ENCODE data around the gene ADNP2.

Gene ADNP2

DNA sequence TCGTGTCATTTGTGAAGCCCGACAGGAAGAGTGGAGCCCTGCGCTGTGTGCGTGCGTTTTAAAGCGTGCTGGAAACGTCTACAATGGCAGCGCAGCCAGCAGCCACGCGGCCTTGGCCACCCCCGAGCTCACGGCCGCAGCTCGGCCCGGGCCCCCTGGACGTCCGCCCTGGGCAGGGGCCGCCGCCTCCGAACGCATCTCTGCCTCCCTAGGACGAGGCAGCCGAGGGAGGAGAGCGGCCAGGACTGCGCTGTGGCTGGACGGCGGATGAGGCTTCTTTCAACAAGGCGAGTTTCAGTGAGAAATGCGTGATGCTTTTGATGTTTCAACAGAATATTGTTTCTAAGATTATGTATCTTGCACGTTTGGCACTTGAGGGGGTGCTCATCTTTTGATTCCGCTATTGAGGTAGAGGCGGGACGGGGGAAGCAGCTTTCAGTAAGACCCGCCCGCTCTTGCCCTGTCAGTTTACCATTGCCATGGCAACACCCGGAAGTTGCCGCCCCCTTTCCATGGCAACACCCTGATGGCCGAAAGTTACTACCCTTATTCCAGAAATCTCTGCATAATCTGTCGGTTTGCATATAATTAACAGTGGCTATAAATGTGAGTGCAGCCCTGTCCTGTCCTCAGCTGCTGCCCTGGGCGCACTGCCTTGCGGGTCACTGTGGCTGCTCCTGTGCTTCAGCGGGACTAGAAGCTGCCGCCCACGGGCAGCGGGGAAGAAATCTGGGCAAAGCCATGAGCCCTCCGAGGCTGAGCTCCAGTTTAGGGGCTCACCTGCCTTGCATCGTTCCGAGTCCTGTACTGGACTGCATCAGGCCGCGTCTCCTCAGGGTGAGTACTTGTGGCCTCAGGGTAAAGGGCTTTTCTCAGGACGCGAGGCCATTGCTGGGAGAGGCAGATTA lies 38.6 kb downstream of the ADNP2 start:
- DNase-seq: peak; percentile 68

DNA sequence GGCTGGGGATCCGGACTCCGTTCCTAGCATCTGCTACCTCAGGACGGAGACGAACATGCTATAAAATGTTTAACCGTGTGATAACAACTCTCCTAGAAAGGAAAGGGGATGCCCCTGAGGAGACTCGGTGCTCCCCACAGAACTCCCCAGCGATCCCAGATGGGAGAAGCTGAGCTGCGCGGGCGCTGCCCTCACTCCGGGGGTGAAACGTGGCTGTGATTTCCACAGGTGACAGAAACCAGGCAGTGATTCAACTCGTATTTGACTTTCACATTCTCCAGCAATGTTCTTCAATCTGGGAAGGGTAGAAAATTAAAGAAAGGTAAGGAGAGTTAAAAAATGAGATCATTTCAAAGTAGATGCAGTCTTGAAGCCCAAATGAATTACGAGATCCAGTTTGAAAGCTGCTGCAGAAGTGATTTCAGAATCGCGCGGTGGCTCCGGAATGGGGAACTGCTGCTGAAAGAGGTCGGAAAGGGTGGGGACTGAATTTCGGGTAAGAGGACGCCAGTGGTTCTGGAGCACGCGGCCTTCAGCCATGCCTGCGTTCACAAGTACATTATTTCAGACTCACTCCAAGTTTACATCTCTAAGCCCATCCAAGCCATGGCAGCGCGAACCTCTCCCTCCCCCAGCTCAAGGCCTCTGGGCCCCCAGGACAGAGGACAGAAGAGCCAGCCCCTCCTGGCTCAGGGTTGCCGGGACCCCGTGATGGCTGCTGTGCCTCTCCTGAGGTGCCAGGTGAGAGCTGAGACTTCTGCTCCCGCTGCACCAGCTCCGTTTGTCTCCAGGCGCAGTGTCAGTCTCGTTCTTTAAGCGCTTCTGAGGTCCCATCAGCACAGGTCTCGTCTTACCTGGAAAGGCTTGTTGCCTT lies 39.5 kb downstream of the ADNP2 start:
- no peak for DNase-seq

DNA sequence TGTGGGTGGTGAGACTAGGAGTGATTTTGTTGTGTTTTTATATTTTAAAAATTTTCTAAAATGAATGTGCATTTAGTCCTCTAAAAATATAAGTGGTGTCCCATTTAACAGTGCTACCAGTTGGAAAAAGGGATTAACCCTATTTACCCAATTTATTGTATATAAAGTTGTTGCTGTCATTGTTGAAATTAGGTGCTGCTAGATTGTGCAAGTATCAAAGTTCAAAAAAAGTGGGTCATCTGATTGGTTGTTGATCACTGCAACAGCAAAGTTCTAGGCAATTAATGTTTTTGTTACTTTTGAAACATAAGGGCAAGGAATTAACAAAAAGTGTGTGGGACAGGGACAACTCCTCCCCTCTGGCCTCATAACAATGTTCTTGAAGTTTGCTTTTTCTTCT lies 40.6 kb downstream of the ADNP2 start:
- DNase-seq: no peak

DNA sequence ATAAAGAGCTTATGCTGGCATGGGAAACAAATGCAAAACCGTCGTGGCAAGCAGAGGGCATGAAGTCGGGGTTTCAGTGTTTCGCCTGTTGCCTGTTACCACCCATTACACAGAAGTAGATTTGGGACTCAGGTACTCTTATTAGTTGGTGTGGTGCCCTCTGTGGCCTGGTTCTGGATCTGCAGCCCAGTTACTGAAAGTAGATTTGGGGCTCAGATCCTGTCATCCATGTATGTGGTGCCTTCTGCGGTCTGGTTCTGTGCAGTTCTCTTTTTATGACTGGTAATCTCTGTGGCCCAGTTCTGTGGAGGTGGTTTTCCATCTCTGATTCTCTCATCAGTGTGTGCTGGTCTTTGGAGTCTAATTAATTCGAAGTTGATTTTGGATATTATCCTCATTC lies 45.2 kb downstream of the ADNP2 start:
- DNase-seq: no peak

DNA sequence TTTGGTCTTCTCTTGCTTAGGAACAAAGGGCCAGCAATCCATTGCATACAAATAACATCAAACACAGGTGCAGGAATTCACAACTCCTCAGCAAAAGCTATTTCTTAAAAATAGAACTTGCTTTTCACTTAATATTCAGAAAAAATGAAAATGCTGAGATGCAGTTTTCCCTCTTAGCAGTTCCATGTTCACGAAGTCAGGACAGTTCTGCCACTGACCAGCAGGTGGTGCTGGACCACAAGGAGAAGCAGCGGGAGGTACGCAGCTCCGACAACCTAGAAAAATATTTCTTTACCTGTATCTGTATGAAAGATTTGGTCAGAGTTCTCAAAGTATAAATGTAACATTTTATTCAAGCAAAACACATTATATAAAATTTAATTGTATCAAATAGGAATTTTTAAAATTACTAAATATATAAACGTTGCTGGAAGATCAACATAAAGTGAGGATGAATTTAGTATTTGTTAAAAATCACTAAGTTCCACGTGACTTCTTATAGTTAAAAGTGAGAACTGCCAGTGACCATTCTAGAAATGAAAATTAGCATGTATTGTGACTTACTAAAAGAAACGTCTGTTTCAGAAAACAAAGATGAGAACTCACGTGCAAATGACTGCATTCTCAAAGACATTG lies 48.8 kb downstream of the ADNP2 start:
- peak; percentile 75 for DNase-seq

DNA sequence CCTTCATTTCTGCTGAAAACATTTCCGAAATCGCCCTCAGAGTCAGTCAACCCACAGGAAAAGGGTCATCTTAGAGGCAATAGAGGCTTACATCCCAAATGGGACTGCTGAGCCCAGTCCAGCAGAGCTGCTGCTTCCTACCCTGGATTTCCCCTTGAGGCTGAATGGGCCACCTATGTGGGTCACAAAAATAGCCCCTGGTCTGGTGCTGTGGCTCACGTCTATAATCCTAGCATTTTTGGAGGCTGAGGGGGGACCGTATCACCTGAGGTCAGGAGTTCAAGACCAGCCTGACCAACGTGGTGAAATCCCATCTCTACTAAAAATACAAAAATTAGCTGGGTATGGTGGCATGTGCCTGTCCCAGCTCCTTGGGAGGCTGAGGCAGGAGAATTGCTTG lies 49.3 kb downstream of the ADNP2 start:
- no peak for DNase-seq

DNA sequence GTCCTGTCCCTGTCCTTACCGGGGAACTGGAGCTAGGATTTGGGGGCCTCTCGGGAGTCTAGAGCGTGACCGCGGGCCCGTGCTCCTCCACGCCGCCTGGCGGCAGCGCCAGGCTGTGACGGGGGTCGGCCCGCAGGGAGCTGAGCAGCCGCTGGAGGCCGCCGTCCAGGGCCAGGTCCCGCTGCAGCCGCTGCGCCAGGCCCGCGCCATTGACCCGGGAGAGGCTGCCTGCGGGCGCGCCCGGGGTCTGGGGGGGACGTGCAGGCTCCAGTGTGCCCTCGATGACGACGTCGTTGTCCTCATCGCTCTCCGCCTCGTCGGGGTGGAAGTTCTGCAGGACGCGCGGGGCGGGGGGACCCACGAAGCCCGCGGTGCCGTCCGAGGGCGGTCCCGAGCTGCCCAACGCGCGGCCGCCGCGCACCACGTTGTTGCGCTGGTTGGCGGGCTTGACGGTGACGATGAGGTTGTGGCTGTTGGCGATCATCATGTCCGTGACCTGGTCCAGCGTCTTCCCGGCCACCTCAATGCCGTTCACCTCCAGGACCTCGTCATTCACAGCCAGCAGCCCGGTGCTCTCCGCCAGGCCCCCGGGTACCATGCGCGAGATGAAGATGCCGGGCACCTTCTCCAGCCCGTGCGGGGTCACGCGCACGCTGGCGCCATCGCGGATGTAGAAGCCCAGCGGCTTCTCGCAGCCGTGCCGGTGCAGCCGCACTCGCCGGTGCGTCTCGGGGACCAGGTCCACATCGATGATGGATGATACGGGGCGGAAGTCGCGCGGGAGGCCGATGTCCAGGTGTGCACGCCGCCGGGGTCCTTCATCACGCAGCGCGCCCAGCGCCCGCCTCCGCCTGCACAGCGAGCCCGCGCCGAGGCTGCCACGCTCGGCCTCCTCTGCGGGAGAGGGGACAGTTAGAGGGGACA lies 50.9 kb downstream of the ADNP2 start:
- DNase-seq: no peak

DNA sequence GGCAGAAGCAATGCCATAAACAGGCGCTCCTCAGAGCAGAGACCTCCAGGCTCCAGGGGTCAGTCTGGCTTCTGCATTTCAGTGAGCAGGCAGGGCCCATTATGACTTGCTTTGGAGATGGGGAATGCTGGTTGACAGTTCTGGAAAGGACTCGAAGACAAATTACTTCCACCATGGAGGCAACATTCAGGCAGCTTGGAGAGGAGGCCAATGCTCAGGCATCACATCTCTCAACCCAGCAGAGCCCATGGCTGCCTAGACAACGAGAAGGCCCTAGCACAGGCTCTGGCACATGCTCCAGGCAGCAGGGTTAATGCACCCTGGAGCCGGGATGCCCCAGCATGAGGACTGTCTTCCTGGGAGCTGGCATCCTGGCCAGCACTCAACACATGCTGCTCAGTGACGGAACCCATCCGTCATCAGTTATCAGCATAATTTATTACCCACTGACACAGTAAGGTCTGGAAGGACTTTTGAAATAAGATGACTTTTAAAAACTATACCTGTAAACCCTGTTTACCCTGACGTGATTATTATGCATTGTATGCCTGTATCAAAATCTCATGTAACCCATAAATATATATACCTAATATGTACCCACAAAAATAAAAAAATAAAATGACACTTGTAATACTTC lies 52.8 kb downstream of the ADNP2 start:
- no peak for DNase-seq

DNA sequence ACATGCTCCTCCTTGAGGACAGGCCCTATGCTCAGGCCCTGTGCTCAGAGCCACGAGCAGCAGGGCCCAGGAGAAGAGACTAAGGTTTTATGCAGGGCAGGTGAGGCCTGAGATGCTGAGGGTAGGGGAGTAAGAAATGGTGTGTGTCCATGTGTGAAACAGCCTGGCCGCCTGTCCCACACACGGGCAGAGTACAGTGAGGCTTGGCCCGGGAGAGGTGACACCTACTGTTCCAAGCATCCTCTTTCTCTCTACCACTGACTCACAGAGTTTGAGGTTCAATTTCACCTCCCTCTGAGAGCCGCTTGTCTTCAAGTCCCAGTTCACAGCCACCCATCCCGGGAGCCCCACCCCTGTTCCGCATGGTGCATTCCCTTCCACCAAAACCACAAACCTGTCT lies 54.1 kb downstream of the ADNP2 start:
- DNase-seq: no peak

DNA sequence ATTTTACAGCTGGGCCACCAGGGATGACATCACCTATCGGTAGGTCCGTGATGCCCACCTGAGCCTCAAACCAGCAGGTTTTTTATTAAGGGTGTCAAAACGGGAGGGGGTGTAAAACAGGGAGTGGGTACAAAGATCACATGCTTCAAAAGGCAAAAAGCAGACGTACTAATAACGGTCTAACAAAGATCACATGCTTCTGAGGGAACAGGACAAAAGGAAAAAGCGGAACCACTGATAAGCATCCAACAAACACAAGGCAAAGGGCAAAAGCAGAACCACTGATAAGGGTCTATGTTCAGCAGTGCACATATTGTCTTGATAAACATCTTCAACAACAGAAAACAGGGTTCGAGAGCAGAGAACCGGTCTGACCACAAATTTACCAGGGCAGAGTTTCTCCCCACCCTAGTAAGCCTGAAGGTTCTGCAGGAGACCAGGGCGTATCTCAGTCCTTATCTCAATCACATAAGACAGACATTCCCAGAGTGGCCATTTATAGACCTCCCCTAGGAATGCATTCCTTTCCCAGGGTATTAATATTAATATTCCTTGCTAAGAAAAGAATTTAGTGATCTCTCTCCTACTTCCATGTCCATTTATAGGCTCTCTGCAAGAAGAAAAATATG lies 55.8 kb downstream of the ADNP2 start:
- DNase-seq: peak; percentile 21

DNA sequence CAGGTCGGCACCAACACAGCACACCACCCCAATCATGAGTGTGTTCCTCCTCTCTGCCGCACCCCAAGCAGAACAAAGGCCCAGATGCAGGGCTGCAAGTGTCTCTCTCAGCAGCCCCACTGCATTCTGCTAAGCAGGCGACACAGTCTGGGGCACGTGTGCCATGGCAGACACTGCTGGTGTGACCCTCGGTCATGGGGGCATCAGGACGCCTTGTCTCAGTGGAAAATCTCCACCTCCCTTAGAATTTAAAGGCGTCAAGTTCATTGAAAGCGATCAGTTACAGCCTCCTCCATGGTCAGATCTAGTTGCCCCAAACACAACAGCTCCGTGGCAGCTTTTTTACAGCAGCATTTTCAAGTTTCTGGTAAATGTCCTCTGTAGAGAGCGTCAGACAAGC lies 57.2 kb downstream of the ADNP2 start:
- peak; percentile 42 for DNase-seq

DNA sequence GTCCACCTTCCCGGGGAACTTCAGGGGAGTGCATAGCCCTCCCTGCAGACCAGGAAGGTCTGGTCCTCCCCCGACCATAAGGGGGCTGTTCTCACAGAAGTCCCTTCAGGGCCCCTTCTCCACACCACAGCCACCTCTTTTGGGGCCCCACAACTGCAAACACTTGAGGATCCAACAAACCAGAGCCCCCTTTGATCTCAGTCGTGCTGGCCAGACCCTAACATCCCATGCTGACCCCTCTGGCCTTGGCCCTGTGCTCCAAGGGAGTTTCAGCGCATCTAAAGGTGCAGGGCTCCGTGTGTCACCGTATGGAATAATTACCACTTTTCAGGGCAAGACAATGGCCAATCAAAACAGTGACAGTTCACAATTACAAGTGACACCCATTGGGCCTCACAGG lies 57.7 kb downstream of the ADNP2 start:
- peak; percentile 24 for DNase-seq

DNA sequence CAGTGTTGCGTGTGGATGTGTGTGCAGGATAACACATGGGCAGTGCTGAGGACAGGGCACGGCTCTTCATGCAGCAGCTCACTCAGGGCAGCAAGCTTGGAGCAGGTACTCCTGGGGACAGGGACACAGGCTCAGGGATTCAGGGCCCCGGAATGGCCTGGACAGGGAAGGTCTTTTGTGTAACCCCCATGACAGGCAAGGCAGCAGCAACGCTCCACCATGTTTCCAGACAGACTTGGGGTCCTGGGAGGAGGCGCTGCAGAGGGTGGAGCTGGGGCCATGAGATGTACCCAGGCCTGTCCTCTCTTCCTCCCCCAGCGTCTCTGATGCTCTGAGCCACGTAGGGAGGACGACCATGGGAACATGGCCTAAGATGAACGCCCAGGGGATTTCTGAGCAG lies 58.3 kb downstream of the ADNP2 start:
- peak; percentile 27 for DNase-seq

DNA sequence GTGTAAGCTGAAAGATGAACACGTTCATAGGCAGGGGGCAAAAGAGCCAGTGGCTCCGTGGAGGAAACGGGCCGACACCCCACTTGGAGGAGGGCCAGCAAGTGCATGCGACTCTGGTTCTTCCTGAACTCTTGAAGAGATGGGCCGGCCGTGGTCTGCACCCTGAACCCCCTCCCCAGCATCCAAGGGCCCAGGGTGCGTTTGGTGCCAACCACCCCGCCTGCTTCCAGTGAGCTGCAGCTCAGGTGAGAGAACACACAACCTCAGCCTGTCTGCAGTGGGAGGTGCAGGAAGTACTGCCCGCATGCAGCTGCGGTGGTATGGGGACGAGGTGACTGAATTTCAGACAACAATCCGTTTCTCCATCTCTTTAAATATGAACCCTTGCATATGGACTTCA lies 58.9 kb downstream of the ADNP2 start:
- peak; percentile 32 for DNase-seq

DNA sequence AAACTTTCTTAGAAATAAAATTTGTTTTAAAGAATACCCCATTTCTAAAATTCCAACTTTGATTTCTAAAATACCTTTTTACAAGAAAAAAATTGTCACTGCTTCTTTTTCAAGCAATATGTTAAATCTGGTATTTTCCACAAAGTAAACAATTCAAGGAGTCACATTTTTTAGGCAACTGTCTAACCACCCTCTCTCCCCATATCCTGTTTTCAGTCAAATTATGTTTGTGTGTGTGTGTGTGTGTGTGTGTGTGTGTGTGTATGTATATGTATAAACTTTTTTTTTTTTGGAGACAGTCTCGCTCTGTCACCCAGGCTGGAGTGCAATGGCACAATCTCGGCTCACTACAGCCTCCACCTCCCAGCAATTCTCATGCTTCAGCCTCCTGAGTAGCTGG lies 59.3 kb downstream of the ADNP2 start:
- no peak for DNase-seq

DNA sequence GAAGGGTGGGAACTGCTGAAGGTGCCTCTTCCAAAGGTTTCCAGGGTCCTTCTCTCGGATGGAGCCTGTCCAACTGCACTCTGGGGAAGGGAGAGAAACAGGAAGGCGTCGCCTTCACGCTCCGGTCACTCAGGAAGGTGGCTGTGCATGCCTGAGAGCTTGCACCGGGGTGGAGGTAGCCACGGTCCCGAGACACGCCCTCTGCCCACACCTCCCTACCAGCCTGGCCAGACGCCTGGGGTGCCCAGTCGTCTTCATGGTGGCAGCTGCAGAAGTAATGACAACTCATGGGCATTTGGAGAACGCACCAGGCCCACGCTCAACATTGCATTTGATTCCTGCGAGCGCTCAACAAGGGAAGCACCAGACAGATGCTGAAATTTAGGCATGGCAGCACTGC lies 59.9 kb downstream of the ADNP2 start:
- no peak for DNase-seq

DNA sequence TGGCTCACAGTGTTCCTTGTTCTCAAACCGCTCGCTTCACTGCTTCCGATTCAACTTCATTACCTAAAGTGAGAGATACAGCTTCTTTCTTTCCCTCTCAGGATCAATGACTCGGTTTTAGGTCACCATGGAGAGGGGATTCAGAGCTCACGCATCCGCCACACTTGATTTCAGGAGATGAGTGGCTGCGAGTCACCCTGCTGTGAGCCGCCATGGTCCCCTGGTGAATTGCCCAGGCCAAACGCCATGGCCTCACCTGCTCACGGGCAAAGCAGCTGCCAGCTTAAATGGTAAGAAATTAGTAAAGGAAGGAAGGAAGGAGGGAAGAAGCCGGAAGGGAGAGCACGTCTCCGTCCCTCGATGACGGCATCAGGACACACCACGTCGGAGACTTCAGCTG lies 60.5 kb downstream of the ADNP2 start:
- DNase-seq: no peak

DNA sequence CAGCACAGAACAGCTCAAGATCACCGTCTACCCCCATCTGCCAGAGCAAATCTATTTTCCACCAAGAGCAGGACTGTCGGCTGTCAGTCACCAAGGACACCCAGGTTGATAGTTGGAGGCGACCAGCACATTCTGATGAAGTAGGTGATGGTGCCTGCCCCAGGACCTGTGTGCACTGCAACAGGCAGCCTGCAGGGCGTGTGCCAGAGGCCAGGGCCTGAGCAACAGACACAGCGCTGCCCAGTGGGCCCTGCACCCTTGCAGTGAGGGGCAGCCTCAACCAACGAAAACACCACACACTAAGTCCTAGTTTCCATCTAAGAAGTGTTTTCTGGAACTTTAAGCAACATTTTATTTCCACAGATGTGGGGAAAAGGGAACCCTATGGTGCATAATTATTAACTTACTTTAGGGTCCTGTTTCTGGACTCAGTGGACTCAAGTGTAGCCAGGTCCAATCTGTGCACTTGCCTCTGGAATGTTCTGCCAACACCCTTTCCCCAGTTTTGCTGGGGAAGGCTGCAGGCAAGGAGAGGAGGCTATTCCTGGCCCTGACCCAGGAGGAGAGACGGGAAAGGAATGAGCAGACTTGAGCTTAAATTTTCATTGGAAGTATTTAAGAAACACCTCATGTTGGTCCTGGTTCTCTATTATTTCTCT lies 61.5 kb downstream of the ADNP2 start:
- DNase-seq: no peak

DNA sequence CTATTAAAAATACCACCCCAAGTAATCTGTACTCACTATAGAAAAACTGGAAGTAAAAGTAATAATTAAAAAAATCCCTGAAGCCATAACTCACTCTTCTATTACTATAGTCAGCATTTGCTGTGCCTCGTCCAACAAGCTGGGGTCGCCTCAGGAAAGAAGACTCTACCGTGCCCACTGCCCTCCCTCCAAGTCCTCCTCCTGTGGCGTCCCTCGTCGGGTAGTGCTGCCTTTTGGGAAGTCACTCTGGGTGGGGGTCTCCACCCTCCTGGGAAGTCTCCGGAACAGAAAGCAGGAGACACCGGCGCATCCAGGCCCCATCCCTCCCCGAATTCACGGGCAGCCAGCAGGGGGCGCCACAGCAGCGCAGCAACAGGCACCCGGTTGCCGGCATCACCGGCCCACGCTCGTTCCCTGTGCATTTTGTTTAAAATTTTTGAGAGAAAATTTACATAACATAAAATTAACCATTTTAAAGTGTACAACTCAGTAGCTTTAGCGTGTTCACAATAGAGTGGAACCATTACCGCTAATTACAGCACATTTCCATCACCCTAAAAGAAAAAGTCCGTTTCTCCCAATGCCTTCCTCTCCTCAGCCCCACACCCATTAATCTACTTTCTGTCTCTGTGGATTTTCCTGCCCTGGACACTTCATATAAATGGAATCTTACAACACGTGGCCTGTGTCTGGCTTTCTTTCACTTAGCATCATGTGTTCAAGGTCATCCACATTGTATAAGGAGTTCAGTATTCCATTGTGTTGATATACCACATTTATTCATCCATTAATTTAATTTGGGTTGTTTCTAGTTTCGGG lies 62.2 kb downstream of the ADNP2 start:
- DNase-seq: no peak

DNA sequence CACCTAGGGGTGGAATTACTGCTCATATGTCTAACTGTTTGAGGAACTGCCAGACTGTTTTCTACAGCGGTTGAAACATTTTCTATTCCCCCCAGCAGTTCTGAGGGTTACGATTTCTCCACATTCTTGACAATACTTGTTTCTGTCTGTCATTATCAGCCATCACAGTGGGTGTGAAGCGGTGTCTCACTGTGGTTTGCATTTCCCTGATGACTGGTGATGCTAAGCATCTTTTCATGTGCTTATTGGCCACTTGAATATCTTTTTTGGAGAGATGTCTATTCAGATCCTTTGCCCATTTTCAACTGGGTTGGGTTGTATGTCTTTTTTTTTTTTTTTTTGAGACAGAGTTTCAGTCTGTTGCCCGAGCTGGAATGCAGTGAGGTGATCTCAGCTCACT lies 63.0 kb downstream of the ADNP2 start:
- no peak for DNase-seq

Measured in islet precursor cell (in vitro differentiated cells).